ENCODE measurements around the gene RGMA.

Gene RGMA

DNA sequence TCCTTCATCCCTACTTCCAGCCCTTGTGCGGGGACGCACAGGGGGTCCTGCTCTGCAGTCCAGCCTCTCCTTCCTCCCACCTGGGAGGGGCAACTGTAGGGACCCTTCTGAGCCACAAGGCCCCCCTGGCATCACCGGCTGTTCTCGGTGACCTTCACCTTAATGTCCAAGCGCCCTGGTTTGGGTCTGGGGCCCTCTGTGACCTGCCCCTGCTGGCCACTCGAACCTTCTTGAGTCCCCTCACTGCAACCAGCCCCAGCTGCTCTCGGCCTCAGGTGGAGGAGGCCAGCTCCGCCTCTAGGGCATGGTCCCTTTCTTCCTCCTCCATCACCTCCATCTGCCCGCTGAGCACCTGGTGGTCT, 57.9 kb downstream of the RGMA start:
- H3K4me3 ChIP-seq (ENCODE audit: low read depth, low read length): no peak overlapping the region
- no peak for DNase-seq (ENCODE audit: low read depth, low spot score)
- in situ Hi-C loops (cut with HindIII; ENCODE audit: low sequenced_read_pairs): no loop called here
- TF ChIP-seq, protein P1, sequence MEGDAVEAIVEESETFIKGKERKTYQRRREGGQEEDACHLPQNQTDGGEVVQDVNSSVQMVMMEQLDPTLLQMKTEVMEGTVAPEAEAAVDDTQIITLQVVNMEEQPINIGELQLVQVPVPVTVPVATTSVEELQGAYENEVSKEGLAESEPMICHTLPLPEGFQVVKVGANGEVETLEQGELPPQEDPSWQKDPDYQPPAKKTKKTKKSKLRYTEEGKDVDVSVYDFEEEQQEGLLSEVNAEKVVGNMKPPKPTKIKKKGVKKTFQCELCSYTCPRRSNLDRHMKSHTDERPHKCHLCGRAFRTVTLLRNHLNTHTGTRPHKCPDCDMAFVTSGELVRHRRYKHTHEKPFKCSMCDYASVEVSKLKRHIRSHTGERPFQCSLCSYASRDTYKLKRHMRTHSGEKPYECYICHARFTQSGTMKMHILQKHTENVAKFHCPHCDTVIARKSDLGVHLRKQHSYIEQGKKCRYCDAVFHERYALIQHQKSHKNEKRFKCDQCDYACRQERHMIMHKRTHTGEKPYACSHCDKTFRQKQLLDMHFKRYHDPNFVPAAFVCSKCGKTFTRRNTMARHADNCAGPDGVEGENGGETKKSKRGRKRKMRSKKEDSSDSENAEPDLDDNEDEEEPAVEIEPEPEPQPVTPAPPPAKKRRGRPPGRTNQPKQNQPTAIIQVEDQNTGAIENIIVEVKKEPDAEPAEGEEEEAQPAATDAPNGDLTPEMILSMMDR (IDR thresholded peaks at IDR 0.05; ENCODE audit: low read depth, low read length): no peak

DNA sequence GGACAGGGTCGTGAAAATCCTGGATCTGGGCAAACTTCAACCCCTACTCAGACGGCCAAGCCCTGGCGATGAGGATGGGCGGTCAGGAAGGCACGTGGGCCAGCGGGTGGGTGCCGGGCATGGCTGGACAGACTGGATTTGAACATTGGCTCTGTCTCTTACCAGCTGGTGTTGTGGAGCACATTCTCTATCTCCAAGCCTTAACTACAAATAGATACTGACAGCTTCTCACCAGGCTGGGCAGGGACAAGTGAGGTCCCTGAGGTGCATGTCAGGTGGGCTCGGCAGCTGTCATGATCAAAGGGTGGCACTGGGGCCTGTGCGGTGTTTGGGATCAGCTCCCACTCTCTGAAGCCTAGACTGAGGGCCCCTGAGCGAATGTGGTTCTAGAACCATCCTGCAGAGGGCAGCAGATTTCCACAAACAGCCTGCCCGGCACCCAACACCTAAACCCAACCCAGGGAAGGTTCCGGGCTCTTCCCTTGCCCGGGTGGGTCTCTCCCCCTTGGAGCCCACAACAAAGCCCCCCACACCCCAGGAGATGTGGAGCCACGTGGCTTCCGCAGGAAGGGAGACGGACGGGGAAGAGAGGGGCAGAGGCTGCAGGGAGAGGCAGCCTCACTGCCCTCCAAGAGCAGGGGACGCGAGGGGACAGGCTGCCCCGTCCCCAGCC, 58.4 kb downstream of the RGMA start:
- DNase-seq (ENCODE audit: low read depth, low spot score): peak; percentile 58
- H3K4me3 ChIP-seq (ENCODE audit: low read depth, low read length): no peak overlapping the region
- TF ChIP-seq, protein P1 (IDR thresholded peaks at IDR 0.05; ENCODE audit: low read depth, low read length): peak; percentile 87
- in situ Hi-C loops (cut with HindIII; ENCODE audit: low sequenced_read_pairs): no loop called here

DNA sequence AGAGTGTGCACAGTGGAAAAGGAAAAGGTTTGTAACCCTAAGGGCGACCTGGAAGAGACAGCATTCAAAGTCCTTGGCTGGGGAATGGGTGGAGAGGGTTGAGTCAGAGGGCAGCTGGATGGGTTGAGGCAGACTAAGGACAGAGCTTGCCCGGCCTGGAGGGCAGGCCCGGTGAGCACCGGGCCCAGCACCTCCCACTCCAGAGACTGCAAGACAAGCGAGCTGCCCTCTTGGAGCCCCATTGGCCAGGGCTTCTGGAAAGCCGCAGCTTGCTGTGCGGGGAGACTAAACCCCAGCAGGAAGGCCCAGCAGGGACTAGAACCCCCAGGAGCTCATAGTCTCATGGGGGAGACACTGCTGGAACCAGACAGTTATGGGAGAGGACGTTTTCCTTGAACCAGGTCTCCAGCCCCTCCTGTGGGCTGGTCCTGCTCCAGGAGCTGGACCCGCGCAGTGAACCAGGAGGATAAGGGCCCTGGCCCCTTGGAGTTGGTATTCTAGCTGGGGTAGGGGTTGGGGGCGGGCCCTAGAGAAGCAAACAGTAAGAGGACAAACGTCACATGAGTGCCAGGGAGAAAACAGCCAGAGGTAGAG, 59.1 kb downstream of the RGMA start:
- TF ChIP-seq, protein P1 (IDR thresholded peaks at IDR 0.05; ENCODE audit: low read depth, low read length): no peak
- peak; percentile 19 for DNase-seq (ENCODE audit: low read depth, low spot score)
- in situ Hi-C loops (cut with HindIII; ENCODE audit: low sequenced_read_pairs): no loop called here
- H3K4me3 ChIP-seq (ENCODE audit: low read depth, low read length): no peak overlapping the region

DNA sequence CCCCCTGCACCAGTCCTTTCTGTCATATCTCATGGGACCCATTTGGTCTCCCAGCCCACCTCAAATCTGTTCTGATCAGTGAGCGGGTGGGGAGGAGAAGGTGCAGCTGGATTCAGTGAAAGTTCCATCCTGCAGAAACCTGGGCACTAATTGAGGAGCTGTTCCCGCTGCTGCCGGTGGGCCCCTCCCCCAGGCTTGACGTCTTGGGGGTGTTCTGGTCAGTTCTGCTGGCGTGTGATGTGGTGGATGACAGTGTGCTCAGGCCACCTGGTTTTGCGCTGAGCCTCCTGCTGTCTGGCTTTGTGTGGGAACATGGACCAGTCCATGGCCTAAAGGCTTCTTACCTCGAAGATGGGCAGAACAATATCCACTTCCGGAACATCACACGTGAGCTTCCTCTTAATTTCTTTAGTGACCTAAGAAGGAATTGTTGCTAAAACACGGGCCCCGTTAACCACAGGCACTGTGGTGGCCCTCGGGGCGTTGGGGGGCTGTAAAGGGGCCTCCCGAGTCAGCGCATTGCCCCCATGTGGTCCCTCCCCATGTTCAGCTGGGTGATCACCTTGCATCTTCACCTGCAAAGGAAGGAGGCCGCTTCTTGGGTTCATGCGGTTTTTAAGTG, 59.7 kb downstream of the RGMA start:
- TF ChIP-seq, protein P1 (IDR thresholded peaks at IDR 0.05; ENCODE audit: low read depth, low read length): no peak
- in situ Hi-C loops (cut with HindIII; ENCODE audit: low sequenced_read_pairs): no loop called here
- H3K4me3 ChIP-seq (ENCODE audit: low read depth, low read length): no peak overlapping the region
- DNase-seq (ENCODE audit: low read depth, low spot score): peak; percentile 43

DNA sequence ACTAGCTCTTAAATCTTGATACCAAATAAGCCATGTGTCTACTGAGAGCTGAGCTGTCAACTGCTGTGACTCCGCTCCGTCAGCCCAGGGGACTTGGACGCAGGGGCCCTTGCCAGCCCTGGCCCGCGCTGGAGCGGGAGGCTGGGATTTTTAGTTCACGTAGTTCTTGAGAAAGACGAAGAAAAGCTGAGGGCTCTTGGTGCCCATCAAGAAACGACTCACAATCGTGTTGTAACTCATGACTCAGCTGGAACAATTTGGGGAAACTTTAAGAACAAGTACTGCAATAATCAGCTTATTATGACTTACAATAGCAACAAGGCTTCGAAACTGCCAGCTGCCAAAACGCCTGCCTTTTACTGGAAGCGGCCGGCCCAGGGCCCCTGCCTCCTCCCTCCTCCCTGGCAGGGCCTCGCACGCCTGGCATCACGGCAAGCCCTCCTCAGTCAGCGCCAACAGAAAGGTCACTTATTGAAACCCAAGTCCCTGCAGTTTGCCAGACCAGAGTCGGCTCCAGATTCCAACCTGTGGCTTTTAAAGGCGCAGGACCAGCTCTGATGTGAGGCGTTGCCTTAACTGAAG, 60.3 kb downstream of the RGMA start:
- peak; percentile 87 for DNase-seq (ENCODE audit: low read depth, low spot score)
- in situ Hi-C loops (cut with HindIII; ENCODE audit: low sequenced_read_pairs): no loop called here
- no peak overlapping the region for H3K4me3 ChIP-seq (ENCODE audit: low read depth, low read length)
- TF ChIP-seq, protein P1 (IDR thresholded peaks at IDR 0.05; ENCODE audit: low read depth, low read length): no peak

DNA sequence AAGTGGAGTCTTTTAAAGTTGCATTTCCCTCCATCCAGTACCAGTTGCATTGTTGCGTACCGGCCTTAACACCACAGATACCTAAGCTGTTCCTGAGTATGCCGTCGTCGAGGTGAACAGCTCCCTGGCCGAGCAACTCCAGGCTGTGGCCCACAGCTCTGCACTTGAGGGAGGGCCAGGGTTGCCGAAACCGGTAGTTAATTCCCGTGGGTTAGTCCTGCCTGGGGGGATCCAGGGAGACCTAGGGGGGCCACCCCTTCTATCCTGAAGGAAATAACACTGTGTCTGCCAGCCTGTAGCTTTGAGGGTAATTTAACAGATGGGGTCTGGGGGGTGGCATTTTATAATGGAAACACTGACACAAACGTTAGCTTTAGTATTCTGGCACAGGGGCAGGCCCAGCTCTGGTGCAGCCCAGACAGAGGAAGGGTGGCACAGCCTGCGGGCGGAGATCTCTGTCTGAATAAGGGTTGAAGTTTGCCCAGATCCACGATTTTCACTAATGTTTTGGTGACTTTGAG, 60.8 kb downstream of the RGMA start:
- no peak overlapping the region for H3K4me3 ChIP-seq (ENCODE audit: low read depth, low read length)
- in situ Hi-C loops (cut with HindIII; ENCODE audit: low sequenced_read_pairs): no loop called here
- TF ChIP-seq, protein P1 (IDR thresholded peaks at IDR 0.05; ENCODE audit: low read depth, low read length): no peak
- DNase-seq (ENCODE audit: low read depth, low spot score): no peak

Measured in astrocyte of the spinal cord (primary cell).